GM21529 (cell line): Measurements from ENCODE around the gene ARSB.
"Not testable (repeated sequence)": the region's sequence is repeated elsewhere in the genome, so short reads cannot be mapped to it uniquely, and the experiment has no call there.

ENCODE experiments used
- ATAC-seq: cut with Tn5 transposase; IDR thresholded peaks from one replicate; pipeline ENCODE4 v1.9.1; 2021; ENCODE audit not compliant: unreplicated experiment

The ARSB gene

DNA sequence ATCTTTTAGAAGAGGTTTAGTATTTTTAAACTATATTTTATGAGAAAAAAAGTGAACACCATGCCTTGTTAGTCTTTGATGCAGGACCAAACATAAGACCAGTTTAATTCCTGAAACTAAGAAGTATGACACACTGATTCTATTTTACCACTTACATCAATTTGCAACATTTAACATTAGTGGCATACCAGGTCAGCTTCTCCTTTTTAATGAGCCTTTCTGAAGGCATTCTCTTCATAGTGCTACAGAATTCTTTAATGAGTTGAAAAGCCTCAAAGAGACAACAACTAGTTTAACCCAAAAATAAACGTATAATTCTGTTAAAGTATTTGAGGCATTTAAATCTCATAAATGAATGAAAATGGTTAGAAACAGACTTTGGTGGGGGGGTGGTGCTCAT lies 28.2 kb downstream of the ARSB start:
- ATAC-seq, result no peak

DNA sequence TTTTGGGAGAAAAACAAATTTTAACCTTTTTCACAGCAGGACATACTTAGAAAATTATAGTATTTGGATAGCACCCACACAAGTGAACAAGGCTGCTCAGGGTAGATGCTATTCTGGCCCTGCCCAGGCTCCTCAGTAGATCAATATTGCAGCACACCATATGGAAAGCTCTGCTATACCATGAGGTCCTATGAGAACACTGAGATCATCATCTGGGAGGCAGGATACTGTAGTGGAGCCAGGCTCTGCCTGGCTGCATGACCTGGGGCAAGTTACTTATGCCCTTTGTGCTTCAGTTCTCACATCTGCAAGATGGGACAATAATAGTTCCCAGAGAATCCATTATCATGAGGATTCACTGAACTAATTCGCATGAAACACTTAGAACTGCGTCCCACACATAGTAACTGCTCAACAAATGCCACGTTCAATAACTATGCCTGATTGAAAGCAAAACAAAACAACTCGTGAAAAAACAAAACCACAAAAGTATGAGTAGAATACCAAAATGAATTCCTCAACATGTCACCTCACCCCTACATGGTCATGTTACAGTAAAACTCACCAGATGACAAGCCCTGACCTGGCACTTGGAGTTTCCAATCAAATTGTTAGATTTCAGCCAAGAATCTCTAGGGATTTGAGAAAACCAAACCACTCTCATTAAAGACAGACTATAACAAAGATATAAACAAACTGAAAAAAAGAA lies 31.9 kb downstream of the ARSB start:
- ATAC-seq, result peak; percentile 61

DNA sequence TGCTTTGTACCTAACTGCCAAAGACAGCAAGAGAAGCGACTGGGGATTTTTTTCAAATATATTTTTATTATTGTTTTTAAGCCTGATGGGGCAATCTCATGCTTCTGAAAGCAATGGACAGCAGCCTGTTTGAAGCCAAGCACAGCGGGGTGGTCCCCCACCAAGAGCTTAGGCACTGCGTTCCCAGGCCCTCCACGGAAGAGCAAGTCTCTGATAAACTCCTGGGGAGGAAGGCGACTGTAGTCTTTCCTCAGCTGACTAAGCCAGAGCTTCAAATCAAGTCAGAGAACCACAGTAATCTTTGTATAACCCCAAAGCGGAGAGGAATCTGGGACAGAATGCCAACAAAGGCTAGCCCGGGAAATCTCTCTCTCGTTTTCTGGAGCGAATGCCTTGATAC lies 54.4 kb downstream of the ARSB start:
- ATAC-seq, result no peak

DNA sequence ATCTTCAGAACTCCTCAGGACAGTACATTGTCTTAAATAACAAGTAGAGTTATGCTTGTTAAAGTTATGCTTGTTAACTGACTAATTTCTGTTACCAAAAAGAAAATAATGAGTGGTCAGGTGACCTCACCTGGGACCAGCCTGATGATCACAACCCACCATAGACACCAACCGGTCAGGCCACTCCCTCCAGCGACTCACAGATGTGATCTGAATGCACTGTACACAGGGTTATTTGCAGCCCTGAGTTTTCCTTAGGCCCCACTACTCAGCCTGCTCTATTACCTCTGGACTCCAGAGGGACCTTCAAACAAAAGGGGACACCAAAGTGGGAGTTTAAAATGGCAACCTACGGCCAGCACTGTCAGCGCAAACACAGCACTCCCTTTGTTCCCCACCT lies 55.3 kb downstream of the ARSB start:
- no peak for ATAC-seq

DNA sequence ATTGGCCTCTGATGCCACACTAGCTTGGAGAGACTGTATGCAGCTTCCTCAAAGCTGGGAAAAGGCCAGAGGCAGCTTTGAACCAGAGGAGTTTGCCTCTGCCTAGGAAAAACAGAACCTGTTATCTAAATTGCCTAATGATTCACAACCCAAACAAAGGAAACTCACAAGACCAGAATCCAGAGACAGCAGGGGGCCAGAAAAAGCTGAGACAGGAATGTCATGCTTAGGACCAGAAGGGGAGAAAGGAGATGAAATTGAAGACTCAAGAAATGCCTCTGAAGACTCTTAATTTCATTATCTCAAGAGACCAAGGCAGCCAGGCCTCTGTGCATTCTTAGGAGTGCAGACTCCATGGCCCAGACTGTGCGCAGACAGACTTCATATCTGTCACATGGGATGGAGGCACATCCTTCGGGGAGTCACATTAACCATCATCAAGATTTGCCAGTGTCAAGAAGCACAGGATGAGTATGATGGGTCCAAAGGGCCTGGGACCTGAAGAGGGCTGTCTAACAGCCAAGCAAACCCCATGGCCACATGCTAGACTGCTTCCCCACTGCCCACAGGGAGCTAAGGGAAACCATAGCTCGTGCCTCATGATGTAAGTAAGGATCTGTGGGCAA lies 57.3 kb downstream of the ARSB start:
- no peak for ATAC-seq

DNA sequence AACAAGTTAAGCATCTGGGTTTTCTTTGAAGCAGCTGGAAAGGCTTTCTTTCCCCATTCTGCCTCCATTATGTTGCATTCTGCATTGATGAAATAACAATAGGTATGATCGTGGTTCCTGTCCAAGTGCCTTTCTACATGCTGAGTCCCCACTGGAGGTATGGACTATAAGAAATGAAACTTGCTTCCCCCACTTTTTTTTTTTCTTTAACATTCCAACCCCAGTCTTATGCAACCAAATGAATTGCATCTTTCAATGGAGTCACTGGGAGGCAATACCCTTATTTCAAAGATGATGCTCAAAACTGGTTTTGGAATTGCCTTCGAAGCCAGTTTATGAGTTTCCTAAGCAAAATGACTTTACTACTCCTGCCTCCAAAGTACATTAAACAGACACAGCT lies 58.9 kb downstream of the ARSB start:
- ATAC-seq, result no peak

DNA sequence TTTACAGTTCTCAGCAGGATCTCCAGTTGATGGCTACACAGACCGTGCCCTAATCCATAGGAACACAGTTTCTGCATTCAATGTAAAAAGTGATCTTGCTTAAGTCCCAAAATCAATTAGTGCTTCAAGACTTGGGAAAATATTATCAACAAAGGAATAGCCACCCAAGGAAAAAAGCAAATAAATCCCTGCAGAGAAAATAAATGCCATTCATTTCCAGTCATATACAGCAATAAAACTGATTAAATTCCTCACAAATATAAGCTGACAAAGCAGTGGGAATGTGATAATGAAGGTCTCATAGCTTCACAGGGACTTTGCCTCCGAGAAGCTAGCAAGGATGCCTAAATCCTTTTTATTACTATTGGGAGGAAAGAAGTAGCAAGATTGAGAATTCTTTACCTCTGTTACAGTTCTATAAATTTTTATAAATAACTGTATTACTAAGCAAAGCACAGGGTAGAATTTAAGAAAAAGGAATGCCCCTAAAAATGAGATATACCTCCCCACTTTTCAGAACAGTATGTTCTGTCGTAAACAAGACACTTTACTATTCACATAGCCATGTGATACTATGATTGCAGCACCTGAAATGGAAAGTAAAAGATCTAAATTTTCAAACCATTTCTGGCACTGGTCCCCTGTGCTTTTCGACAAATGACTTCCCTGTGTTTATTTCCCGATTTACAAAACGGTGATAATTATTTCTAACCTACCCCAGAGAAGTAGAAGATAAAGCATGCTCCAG lies 59.8 kb downstream of the ARSB start:
- no peak for ATAC-seq

DNA sequence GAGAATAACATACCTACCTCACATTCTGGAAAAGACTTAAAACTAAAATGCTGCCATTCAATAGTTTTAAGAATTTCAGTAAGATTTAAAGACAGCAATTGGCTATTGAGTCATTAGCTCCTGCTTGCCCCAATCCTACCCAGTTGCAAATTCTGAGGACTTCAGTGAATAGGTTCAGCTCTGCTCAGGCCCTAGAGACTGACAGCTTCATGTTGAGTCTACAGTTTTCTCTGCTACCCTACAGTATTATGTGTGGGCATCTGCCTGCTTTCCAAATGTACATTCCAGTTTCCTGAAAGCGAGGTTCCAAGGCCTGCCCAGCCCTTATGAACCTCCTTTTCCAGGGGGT lies 61.5 kb downstream of the ARSB start:
- ATAC-seq, result peak; percentile 21

DNA sequence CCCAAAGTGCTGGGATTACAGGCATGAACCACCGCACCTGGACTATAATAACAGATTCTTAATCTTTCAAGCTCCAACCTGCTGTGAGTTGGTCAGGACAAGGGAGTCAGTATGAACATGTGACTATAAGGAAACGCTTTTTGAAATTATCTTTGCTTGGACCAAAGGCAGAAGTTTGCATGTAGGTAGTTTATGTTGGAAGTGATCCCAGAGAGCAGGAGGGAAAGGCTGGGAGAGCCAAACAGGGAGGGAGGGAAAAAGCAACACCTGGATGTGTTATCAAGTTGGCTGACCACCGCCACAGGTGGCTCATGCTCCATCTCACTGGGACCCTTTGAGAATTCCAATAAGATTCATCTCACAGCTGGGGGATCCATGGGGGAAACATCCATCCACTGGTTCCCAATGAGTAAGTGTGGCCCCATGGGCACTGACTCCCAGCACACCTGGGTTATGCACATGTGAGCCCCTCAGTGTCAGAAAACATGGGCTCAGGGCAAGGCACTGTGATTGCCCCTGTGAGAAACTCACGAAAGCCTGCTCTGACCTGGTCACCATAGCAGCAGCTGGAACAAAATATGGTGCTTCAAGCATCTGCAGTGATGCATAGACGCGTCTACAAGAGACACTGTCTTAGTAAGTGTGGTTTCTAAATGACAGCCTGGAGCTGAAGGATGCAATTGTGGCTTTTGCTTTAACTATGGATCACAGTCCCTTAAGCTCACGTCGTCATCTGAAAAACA lies 62.1 kb downstream of the ARSB start:
- peak; percentile 70 for ATAC-seq

DNA sequence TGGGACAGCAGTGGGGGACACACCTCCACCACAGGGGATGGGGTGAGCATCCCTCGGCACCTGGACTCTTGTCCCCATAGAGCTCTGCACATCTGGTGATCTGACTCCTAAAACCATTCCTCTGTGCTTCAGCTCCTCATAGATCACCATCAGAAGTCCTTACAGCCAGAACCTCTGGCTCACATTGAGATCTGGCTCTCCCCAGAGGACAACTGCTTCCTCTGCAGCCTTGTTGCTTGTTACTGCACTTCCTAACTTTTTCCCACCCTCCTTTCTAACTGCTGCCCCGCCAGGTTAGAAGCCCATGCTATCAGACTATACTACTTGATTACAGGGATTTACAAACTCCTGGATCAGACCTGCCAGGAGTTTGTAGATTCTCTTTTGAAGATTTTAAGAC lies 64.5 kb downstream of the ARSB start:
- ATAC-seq, result no peak

DNA sequence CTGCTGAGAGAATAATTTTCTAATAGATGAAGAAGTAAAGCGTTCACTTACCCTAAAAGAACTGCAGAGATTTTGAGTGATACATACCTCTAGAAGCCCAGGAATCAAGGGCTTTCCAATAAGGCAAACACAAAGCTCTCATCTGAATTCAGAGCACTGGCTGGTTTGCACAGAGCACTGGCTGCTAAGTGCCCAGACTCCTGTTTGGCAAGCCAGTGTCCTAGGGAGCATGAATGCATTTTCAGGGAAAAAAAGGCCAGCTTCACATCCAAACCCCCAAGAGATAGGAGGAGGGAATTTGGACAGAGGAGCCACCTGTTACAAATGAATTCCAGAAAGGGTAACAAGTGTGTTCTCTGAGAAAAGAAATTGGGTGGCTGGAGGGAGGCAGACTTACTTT lies 65.3 kb downstream of the ARSB start:
- ATAC-seq, result no peak

DNA sequence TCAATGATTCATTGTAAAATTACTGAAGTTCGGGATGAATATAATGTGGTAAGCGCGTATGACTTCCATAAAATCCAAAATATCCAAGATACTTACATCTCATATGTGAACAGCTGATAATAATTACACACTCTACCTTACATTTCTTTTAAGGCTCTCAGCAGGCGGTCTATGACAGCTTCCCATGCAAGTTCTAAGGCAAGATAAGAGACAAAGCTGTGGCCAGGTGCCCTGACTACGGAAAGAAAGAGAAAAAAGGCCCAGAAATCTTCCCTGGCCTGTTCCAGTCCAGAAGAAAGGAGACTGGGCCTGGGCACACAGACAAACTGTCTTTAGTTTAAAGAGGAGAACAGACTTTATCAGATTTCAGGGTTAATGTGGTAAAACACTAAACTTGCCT lies 69.1 kb downstream of the ARSB start:
- no peak for ATAC-seq

DNA sequence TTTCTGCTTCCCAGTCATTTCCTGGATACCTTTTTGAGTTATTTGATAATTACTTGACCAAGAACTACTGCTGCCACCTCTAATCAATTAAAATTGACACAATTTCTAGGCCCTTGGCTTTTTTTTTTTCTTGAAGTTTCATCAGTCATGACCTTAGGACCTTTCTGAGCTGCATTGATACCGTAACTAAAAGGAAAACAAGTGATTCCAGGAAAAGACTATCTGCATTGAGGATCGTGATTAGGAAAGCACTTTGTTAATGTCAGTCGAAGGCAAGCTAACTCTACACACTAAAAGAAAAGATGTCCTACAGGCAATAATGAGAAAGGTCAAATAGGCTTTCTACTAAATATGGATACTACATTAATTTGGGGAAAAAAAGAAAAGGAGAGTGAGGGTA lies 69.9 kb downstream of the ARSB start:
- ATAC-seq, result no peak

DNA sequence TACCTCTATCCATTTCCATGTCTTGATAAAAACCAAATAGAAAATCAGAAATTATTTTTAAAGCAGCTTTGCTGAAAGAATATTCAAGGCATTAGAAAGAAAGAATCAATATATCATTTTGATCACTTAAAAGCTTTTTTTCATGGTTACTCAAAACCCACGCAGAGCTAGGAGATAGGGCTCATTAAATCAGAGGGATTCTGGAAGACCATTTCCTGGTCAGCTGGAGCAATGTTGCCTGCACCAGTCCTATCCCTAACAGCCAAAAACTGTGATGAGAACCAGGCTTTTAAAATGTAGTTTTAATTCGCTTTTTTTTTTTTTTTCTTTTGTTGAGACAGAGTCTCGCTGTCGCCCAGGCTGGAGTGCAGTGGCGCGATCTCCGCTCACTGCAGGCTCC lies 72.3 kb downstream of the ARSB start:
- no peak for ATAC-seq

DNA sequence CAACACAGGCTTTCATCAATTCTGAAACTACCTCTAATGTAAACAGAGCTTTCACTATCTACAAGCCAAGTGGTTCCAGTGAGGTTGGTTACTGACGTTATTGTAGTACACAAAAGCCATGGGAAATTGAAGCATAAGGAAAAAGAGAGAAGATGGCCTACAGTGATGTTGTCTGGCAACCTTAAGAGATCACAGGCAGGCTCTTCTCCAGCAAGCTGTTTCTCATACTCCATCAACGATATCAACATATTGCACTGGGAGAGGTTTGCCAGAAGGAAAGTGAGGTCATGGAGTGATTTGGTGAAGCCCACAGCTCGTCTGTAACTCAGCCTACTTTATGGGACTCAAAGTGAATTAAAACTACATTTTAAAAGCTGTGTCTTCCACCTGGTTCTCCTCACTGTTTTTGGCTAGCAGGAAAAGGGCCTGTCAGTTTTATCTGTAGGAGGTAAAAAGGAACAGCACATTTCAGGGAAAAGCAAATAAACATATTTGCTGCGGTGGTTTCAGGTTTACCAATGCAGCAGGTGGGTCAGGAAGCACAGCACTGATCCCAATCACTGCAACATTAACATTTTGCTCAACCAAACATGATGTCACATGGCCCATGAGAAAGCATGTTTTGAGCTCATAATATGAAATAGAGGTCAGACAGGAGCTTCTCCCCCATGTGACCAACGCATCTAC lies 72.9 kb downstream of the ARSB start:
- peak; percentile 52 for ATAC-seq

DNA sequence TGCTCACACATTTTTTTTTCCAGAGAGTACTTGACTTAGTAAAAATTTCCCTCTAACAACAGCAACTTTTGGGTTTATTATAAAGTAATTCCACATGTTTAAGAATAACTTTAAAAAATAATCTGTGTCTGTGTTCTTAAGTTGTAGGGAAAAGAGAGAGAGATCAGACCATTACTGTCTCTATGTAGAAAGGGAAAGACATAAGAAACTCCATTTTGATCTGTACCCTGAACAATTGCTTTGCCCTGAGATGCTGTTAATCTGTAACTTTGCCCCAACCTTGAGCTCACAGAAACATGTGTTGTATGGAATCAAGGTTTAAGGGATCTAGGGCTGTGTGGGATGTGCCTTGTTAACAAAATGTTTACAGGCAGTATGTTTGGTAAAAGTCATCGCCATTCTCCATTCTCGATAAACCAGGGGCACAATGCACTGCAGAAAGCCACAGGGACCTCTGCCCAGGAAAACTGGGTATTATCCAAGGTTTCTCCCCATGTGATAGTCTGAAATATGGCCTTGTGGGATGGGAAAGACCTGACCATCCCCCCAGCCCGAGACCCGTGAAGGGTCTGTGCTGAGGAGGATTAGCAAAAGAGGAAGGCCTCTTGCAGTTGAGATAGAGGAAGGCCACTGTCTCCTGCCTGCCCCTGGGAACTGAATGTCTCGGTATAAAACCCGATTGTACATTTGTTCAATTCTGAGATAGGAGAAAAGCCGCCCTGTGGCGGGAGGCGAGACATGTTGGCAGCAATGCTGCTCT lies 75.7 kb downstream of the ARSB start:
- not testable (repeated sequence) for ATAC-seq

DNA sequence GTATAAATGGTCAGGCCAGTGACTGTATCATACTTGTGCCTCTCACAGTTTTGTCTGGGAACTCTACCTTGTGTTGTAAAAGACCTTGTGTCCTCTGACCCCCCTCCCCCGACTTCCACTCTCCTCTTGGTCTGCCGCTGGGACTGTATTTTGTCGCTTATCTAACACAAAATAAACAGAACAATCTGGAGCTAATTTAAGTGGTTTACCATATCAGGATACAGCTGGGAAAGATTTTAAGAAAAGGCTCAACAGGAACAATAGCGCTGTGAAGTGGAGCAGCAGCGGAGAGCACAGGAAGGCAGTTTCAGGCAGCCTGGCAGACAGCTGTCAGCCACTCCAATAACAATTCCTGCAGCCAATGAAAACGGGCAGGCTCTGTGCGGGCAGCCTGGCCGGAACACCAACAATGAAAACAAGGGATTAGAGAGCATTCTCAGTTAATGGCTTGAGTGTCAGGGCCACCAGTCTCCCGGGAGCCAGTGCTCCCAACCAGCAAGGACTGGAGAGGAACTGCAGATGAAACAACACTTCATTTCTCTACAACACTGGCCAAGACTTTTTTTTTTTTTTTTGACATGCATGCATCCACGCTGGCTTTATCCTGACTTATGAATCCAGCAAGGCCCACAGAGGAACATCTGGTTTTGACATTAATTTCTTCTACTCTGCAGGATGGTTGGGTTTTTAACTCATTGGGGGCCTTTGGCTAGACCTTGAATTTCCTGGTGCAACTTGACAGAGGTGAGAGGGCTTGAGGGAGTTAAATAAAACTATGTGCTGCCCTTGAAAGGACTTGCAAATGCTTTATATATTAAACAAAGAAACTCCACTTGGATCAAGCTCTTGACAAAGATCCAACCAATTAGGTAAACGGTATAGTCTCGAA lies 76.7 kb downstream of the ARSB start:
- ATAC-seq, result no peak

DNA sequence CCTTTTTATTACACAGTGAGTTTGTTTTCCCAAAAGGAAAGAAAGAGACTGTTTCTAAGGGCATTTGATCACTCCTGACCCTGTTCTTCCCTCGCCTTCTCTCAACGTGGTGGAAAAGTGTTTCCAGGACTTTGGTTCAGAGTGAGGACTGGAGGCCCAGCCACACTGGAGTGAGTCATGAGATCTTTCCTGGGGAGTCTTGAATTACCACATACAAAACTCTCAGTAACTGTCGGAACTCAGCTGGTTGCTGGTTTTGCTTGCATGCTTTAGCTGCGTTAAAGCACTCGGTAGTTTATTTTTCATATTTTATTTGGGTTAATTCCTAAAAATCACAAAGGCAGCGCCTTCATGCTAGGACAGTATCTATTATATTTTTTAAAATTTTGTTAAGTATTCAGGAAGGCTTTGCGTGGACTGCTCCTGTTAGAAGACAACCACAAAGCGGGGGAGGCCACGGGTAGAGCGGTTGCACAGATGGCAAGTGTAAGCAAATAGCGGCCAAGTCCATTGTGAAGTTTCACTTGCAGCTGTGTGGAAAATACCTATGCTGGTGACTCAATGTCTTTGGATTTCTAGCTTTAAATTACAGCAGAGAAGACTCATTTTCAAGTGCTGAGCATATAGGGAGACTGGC lies 77.7 kb downstream of the ARSB start:
- ATAC-seq, result no peak
